HG03280 (cell line): ENCODE data around the gene CRYGC.
A peak's percentile ranks its signal among the peaks of the same experiment; 100 is the strongest.

ENCODE experiments used
- ATAC-seq: cut with Tn5 transposase; IDR thresholded peaks from one replicate; pipeline ENCODE4 v1.9.1; 2021; ENCODE audit warnings: mild to moderate bottlenecking, moderate library complexity; ENCODE audit not compliant: unreplicated experiment

Gene CRYGC, protein sequence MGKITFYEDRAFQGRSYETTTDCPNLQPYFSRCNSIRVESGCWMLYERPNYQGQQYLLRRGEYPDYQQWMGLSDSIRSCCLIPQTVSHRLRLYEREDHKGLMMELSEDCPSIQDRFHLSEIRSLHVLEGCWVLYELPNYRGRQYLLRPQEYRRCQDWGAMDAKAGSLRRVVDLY

GRCh38 chr2:208129744-208130711 is at the start of gene CRYGC:
CRYGC (minus strand) TSS chr2:208129828; CDS start chr2:208129792, 36 bp downstream.
- ATAC-seq, result no peak

DNA sequence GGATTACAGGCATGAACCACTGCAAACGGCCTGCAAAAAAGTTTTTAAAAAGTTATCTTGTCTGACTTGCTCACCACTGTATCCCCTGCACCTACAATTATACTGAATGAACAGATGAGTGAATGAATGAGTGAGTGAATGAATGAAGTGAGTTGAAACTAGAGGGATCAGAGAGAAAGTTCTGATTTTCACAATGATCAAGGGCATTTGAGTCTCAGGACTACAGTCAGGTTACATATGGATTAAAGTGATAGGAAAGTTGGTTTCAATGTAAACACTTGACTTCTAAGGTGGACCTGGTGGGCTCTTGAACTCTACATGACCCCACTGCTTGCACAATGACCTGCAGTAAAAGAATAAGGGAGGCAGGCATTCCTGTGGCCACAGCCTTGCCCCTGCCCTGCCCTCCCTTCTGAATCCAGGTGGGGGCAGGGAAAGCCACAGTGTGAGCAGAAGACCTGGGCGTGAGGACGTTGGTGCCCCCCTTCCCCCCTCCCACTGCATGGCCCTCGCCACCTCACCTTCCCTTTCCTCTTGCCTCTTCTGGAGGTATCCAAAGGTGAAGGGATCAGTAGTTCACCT is 49.5 kb upstream of the CRYGC start:
- ATAC-seq, result no peak

DNA sequence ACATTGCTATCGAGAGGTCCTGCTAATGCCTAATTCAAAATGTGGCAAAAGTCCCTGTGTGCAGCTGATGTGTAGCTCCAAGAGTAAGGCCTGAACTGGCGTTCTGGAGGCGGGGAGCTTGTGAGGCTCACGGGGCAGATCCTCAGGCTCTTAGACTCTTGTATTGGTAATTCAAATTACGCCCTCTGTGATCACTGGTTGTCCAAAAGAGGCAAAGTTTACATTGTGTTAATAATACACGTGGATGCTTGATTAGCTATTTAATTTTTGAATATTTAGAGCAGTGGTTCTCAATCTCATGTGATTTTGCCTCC is 46.2 kb upstream of the CRYGC start:
- ATAC-seq, result no peak

DNA sequence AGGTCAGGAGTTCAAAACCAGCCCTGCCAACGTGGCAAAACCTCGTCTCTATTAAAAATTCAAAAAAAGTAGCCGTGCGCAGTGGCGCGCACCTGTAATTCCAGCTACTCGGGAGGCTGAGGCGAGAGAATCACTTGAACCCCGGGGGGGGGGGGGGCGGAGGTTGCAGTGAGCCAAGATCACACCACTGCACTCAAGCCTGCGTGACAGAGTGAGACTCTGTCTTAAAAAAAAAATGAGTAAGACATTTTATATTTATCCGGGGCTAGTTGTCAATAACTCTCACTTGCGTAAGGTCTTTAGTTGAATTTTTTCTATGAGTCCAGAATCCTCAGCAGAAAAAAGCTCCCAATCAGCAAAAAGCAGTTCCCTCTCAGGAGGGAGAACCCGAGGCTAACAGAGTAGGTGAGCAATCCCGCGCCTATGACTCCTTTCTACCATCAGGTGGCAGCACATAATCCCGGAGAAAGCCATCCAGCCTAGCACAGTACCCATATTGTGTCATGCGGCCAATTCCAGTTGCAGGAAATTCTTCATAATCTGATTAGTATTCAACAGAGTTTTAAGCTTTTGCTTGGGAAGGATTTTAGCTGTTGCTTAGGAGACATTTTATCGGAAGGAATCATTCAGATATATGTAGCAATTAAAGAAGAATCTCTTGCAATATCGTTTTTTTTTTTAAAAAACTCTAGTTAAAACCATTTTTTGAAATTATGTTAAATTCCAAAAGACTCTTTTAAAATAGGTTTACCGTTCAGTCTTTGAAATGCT is 45.6 kb upstream of the CRYGC start:
- ATAC-seq, result peak; percentile 99

DNA sequence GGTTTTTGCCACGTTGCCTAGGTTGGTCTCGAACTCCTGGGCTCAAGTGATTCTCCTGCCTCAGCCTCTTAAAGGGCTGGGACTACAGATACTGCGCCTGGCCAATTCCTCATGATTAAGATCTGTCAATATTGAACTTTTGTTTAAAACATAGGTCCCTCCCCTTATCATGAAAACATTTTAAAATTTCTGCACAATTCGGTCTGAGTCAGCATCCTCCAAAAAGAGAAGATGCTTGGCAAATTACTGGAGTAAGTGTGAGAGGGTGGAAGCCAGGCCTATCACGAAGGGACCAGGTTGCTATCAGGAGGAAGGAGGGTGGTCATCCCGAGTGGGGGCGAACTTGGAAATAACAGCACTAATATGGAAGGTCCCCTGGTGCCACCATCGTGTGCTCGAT is 44.5 kb upstream of the CRYGC start:
- ATAC-seq, result no peak

- no peak for ATAC-seq
Measured at GRCh38 chr2:208172125-208172524, 42.5 kb upstream of the CRYGC start.

DNA sequence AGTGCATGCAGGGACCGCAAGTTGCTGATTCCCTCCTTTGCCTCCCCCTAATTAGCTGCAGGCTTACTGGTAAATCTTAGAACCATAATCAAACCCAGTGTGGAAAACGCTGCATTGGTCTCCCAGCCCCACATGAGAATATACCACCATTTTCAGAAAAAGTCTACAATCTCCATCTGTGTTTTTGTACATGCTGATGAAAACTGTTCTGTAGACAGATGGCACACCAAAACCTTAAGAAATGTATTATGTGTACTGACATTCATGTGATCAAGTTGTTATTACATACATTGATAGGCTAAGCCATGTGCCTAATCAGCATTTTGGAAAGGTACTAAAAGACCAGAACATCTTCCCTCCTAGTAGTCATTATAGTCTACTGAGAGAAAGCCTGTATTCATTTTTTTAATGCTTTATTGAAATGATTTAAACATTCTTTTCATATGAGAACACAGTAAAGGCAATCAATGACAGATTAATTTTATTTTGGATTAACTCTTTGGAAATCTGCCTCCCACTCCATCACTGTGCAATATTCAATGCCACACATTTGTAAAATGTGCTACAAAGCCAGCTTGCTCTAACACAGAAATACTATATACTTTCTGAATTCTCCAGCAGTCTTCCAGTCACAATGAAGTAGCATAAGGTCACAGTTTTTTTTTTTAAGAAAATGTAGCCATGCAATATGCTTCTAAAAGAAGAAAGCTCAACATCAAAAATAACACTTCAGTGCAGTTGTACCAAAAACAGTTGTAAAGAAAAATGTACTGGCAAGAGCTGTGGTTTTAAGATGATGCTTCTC is 35.5 kb upstream of the CRYGC start:
- ATAC-seq, result no peak

GRCh38 chr2:208163489-208163888 is 33.9 kb upstream of the CRYGC start, which contains the start of gene CRYGA:
CRYGA (minus strand) TSS chr2:208163589; CDS start chr2:208163556, 33 bp downstream.
- no peak for ATAC-seq

DNA sequence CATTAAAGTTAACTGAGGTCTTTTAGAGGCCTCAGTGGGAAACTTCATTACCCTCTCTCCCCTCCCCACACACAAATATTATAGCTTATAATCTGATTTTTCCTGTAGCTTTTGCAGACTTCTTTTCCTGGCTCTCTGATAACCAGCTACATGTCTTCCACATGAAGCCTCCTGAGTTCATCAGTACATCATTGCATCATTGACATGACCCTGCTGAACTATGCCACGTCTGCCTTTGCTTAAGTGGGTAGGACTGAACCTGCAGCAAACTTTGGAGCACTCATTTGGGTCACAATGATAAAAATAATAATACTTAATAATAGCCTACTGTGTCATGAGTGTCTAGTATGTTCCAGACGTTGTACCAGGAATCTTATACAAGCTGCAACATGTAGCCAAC is 26.8 kb upstream of the CRYGC start:
- ATAC-seq, result no peak

GRCh38 chr2:208153156-208153555 is 23.5 kb upstream of the CRYGC start:
- no peak for ATAC-seq

DNA sequence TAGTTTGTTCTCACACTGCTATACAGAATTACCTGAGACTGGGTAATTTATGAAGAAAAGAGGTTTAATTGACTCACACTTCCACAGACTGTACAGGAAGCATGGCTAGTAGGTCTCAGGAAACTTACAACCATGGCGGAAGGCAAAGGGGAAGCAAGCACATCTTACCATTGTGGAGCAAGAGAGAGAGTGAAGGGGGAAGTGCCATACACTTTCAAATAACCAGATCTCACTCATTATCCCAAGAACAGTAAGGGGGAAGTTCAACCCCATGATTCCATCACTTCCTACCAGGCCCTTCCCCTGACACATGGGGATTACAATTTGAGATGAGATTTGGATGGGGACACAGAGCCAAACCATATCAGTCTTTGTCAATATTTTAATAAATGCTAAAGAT is 21.3 kb upstream of the CRYGC start:
- ATAC-seq, result no peak

DNA sequence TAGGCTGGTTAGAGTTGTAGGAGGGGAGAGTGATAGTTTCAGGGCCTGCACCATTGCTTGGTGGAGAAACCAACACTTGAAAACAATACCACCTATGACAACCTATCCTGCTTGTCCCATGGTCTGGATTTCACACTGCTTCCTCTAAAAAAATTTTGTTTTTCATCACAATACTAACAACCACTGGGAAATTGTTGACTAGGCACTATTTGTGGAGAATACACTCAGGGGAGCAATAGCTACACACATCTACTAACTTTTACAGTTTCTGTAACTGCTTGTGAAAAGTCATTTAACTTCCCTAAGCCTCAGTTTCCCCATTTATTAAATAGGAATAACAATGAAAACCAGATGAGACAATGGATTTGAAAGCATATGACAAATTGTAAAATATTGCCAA is 20.5 kb upstream of the CRYGC start:
- no peak for ATAC-seq

DNA sequence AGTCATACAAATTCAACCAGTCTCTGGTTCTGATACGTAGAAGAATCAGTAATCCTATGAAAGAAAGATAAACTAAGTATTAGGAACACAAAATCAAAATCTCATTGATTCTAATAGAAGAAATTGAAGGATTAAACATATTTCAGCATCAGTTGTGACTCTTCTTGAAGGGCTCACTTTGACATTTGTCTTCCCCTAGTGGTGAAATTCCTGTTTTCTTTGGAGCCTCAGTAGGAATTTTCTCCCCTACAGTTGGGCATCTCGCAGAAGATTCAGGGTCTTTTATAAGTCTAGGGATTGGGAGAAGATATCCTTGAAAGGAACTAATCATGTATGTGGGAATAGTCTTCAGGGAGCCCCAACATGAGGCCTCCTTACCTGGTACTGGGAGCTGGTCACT is 19.2 kb upstream of the CRYGC start:
- no peak for ATAC-seq

DNA sequence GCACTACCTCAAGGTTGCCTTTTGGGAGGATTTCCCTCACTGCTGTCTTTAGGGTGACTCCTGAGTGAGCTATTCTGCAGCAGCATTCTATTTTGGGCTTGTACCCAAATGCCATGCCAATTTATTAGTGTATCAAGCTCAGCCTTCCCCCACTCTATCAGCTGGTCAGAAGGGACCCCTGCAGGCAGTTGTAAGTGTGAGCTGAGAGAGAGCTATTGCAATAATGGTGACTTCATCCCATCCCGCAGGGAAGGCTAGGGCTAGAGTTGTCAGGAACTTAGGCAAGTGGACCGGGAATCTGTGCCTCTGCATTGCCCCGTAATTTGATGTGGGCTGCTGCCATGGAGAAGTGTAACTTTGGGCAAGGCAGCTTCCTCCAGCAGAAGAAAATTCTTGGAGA is 18.1 kb upstream of the CRYGC start:
- ATAC-seq, result no peak

DNA sequence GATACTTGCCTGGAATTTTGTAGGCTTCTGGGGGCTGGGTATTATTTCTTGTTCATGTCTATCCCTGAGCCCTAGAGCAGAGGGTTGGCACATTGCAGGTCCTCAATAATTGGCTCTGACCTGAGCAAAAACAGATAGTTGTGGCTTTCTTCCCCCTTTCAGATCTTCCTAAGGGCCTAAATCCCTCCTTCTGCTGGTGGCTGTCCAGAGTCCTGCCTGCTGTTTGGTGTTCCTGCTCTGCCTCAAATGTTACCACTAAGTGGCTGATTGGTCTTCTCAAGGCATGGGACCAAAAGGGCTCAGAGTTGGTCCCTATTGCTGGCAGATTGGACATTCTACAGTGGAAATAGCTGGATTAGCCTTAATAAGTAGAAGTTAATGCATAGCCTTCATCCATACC is 17.4 kb upstream of the CRYGC start:
- ATAC-seq, result no peak

DNA sequence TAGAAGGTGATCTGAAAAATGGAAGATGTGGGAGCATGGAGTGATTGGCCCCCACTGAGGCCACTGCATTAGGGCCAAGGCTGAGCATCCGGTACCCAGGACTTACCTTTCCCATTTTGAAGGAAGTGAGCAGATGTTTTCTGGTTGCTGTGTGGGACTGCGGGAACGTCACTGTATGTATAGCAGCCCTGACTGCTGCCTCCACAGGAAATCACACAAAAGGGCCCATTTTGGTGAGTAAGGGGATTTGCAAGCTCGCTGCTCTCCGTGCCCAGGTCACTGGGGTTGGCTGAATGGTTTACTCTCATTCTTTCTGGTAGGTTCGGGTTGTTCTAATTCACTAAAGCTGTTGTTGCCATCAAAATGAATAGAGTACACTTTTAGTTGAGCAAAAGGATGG is 16.4 kb upstream of the CRYGC start, which contains the start of gene CRYGB:
CRYGB (minus strand) TSS at position 153 of the 400 bp plus-strand sequence; CDS start at position 115, 38 bp downstream.
- no peak for ATAC-seq

DNA sequence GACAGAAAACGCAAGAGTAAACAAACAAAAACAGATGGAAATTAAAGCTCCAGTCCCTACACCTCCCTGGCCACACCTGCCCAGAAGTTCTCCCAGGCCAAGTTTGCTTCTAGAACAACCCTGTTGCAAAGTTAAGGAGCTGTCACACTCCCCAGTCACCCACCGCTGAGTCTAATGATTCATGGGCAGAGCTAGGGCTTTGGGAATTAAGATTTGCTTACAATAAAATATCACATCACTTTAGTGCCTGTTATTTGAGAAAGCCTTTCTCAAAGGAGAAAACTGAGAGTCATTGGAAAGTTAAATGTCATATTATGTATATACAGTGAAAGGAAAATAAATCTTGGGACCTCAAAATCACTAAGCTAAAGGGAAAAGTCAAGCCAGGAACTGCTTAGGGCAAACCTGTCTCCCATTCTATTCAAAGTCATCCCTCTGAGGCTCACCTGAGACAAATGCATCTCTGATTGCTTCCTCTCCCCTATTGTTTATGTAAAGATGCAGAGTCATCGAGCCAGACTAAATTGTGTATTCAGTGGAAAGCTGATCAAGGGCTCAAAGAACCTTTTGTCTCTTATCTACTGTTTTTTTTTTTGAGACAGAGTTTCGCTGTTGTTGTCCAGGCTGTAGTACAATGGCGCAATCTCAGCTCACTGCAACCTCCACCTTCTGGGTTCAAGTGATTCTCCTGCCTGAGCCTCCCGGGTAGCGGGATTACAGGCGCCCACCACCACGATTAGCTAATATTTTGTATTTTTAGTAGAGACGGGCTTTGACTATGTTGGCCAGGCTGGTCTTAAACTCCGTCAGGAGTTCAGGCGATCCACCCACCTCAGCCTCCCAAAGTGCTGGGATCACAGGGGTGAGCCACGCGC is 13.5 kb upstream of the CRYGC start:
- no peak for ATAC-seq

DNA sequence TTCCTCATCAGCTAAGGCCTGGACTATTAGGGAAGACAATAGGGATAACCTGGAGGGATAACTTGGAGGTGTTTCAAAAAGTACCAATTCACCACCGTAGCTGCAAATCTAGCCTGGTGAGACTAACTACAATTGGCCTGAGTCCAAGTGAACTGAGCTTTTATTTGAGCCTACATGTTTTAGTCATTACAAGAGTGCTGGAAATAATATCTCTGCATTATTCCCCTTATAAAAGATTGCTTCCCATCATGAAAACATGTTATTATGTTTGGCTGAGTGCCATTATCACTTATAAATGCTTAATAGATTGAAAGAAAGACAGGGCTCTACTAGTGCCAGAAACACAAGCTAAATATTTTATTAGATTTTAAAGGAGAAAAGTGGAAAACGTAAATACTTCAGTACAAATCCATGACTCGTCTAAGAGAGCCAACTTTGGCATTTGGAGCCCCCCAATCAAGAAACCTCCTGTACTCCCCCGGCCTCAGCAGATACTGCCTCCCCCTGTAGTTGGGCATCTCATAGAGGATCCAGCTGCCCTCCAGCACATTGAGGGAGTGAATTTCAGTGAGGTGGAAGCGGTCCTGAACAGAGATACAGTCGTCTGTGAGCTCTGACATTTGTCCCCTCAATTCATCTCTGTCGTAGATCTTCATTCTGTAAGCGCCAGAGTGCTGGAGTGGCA is 12.8 kb upstream of the CRYGC start:
- ATAC-seq, result no peak

DNA sequence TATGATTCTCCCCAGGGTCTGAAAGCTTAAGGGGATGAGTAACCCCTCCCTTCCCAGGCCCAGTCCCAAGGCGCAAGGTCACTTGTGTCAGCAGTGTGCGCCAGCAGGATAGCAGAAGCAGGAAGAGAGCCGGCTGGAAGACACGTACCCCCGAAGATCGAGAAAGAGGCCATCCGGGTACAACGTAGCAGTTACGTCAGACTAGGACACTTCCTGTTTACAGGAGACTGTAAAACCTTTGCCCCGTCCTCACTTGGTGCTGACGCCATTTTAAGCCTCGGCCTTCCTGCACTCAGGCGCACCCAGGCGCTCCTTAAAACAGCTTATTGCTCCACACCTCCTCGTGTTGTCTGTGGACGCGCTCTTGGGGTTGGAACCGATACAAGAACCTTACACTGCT is 9.8 kb upstream of the CRYGC start:
- no peak for ATAC-seq
